ENCODE data around the gene SPAST. TPM values are rescaled to one million over a fixed set of nuclear protein-coding genes. Genes with fewer than 3 reads are reported as not detected.
"Not testable (repeated sequence)": the region's sequence is repeated elsewhere in the genome, so short reads cannot be mapped to it uniquely, and the experiment has no call there.

Gene SPAST
- 10.8 TPM for polyA plus RNA-seq (2013, experiment 1 of 2)
- polyA plus RNA-seq (2013, experiment 2 of 2): 12.0 TPM

GRCh38 chr2:32063310-32064020 is at the start of gene SPAST:
Gene SPAST, plus strand, starts transcription at chr2:32063556. Its CDS starts 276 bp downstream, at chr2:32063832.
- no peaks in the 10 kb centered on the region for H3K27me3 ChIP-seq (ENCODE audit: control insufficient read depth in 1 of 2, insufficient read depth in 1 of 2, low read length in 2 of 2)
- peak within 1 kb of the TSS; percentile 92 to 97 for H3K4me3 ChIP-seq (ENCODE audit: insufficient read depth in 1 of 2, low read depth in 1 of 2, low read length in 2 of 2)
- peak within 1 kb of the TSS; percentile 93 for H3K4me2 ChIP-seq (ENCODE audit: low read length, poor library complexity, severe bottlenecking)
- DNase-seq: peak; percentile 98
- H3K36me3 ChIP-seq (ENCODE audit: control insufficient read depth in 1 of 2, insufficient read depth in 2 of 2, low read depth in 1 of 2, low read length in 2 of 2): peaks cover 0 to 7% of the 10 kb centered on the region in 2 experiments
- peak within 1 kb of the TSS; percentile 82 for H2AFZ ChIP-seq (ENCODE audit: low read depth, low read length)
- peak within 1 kb of the TSS; percentile 92 for H3K9ac ChIP-seq (ENCODE audit: low read length)
- H2BK12ac ChIP-seq (ENCODE audit: low read length in 2 of 2): peak within 1 kb of the TSS in 1 of 2 experiments; percentile 42
- no peak within 1 kb of the TSS for H4K8ac ChIP-seq (ENCODE audit: low read length)
- peaks cover 8% of the 10 kb centered on the region for H3K79me1 ChIP-seq (replicated peaks; ENCODE audit: low read length, poor library complexity, severe bottlenecking)
- H4K91ac ChIP-seq (ENCODE audit: low read length): peak within 1 kb of the TSS; percentile 68
- peaks cover 11% of the 10 kb centered on the region for H3K4me1 ChIP-seq (ENCODE audit: control insufficient read depth, insufficient read depth, low read depth, low read length)
- peak within 1 kb of the TSS; percentile 69 to 90 for H3K18ac ChIP-seq (ENCODE audit: low read depth in 1 of 2, low read length in 2 of 2)
- peak within 1 kb of the TSS; percentile 63 for H2BK15ac ChIP-seq (ENCODE audit: low read depth, poor library complexity, severe bottlenecking)
- no peak within 1 kb of the TSS for H2AK5ac ChIP-seq (ENCODE audit: low read length, severe bottlenecking)
- H2BK120ac ChIP-seq (ENCODE audit: low read depth, low read length): peak within 1 kb of the TSS; percentile 91
- 0% methylated on average over 54 of the region's 79 CpGs for WGBS
- peak within 1 kb of the TSS; percentile 88 for H3K27ac ChIP-seq (ENCODE audit: low read length, poor library complexity, severe bottlenecking)
- no peak within 1 kb of the TSS for H3K23ac ChIP-seq (ENCODE audit: low read length in 2 of 2)
- H3K4ac ChIP-seq (ENCODE audit: low read depth in 1 of 2, low read length in 2 of 2): peak within 1 kb of the TSS in 1 of 2 experiments; percentile 86
- H3K9me3 ChIP-seq (ENCODE audit: control insufficient read depth, low read length): no peaks in the 10 kb centered on the region
- H3K14ac ChIP-seq (ENCODE audit: low read length in 2 of 2): peak within 1 kb of the TSS in 1 of 2 experiments; percentile 88
- H2BK5ac ChIP-seq (ENCODE audit: low read depth, low read length, poor library complexity, severe bottlenecking): peak within 1 kb of the TSS; percentile 82

GRCh38 chr2:32018789-32019482 is 44.4 kb upstream of the SPAST start:
- H2BK5ac ChIP-seq (ENCODE audit: low read depth, low read length, poor library complexity, severe bottlenecking); H3K4ac ChIP-seq (ENCODE audit: low read depth in 1 of 2, low read length in 2 of 2); H2AK5ac ChIP-seq (ENCODE audit: low read length, severe bottlenecking); H3K18ac ChIP-seq (ENCODE audit: low read depth in 1 of 2, low read length in 2 of 2); H3K27me3 ChIP-seq (ENCODE audit: control insufficient read depth in 1 of 2, insufficient read depth in 1 of 2, low read length in 2 of 2); H3K14ac ChIP-seq (ENCODE audit: low read length in 2 of 2); H3K27ac ChIP-seq (ENCODE audit: low read length, poor library complexity, severe bottlenecking); DNase-seq; H3K9ac ChIP-seq (ENCODE audit: low read length); H2BK120ac ChIP-seq (ENCODE audit: low read depth, low read length); H3K79me1 ChIP-seq (replicated peaks; ENCODE audit: low read length, poor library complexity, severe bottlenecking); H3K4me2 ChIP-seq (ENCODE audit: low read length, poor library complexity, severe bottlenecking); H2AFZ ChIP-seq (ENCODE audit: low read depth, low read length); H3K9me3 ChIP-seq (ENCODE audit: control insufficient read depth, low read length); H2BK15ac ChIP-seq (ENCODE audit: low read depth, poor library complexity, severe bottlenecking); H3K23ac ChIP-seq (ENCODE audit: low read length in 2 of 2); H4K8ac ChIP-seq (ENCODE audit: low read length); H3K4me1 ChIP-seq (ENCODE audit: control insufficient read depth, insufficient read depth, low read depth, low read length); H4K91ac ChIP-seq (ENCODE audit: low read length); H3K4me3 ChIP-seq (ENCODE audit: insufficient read depth in 1 of 2, low read depth in 1 of 2, low read length in 2 of 2); H2BK12ac ChIP-seq (ENCODE audit: low read length in 2 of 2): not testable (repeated sequence)
- 98% methylated on average over 9 of the region's 9 CpGs for WGBS
- H3K36me3 ChIP-seq (ENCODE audit: control insufficient read depth in 1 of 2, insufficient read depth in 2 of 2, low read depth in 1 of 2, low read length in 2 of 2): peaks cover 28 to 54% of the 10 kb centered on the region in 2 experiments

GRCh38 chr2:32034198-32034887 is 29.0 kb upstream of the SPAST start:
- not testable (repeated sequence) for H3K4me3 ChIP-seq (ENCODE audit: insufficient read depth in 1 of 2, low read depth in 1 of 2, low read length in 2 of 2); DNase-seq; H2BK120ac ChIP-seq (ENCODE audit: low read depth, low read length); H2BK12ac ChIP-seq (ENCODE audit: low read length in 2 of 2); H2BK15ac ChIP-seq (ENCODE audit: low read depth, poor library complexity, severe bottlenecking); H2AFZ ChIP-seq (ENCODE audit: low read depth, low read length); H3K4ac ChIP-seq (ENCODE audit: low read depth in 1 of 2, low read length in 2 of 2); H3K14ac ChIP-seq (ENCODE audit: low read length in 2 of 2); H3K4me1 ChIP-seq (ENCODE audit: control insufficient read depth, insufficient read depth, low read depth, low read length); H3K4me2 ChIP-seq (ENCODE audit: low read length, poor library complexity, severe bottlenecking); H2BK5ac ChIP-seq (ENCODE audit: low read depth, low read length, poor library complexity, severe bottlenecking); H2AK5ac ChIP-seq (ENCODE audit: low read length, severe bottlenecking); H3K27me3 ChIP-seq (ENCODE audit: control insufficient read depth in 1 of 2, insufficient read depth in 1 of 2, low read length in 2 of 2); H3K9ac ChIP-seq (ENCODE audit: low read length); H4K8ac ChIP-seq (ENCODE audit: low read length); H4K91ac ChIP-seq (ENCODE audit: low read length); H3K18ac ChIP-seq (ENCODE audit: low read depth in 1 of 2, low read length in 2 of 2); H3K9me3 ChIP-seq (ENCODE audit: control insufficient read depth, low read length); H3K27ac ChIP-seq (ENCODE audit: low read length, poor library complexity, severe bottlenecking); H3K23ac ChIP-seq (ENCODE audit: low read length in 2 of 2)
- WGBS: 92% methylated on average over 8 of the region's 8 CpGs
- H3K79me1 ChIP-seq (replicated peaks; ENCODE audit: low read length, poor library complexity, severe bottlenecking): peaks cover 10% of the 10 kb centered on the region
- peaks cover 6 to 40% of the 10 kb centered on the region in 2 experiments for H3K36me3 ChIP-seq (ENCODE audit: control insufficient read depth in 1 of 2, insufficient read depth in 2 of 2, low read depth in 1 of 2, low read length in 2 of 2)
